Spinal cord (tissue), 10 donors: ENCODE data around the gene HIBCH. TPM values are rescaled to one million over a fixed set of nuclear protein-coding genes. Genes with fewer than 3 reads are reported as not detected.
A peak's percentile ranks its signal among the peaks of the same experiment; 100 is the strongest.

Experiments used
- DNase-seq, 6 donors: peaks; one replicate each; pipeline versions ENCODE4 v3.0.0 to v3.0.0-alpha.2; 2013 to 2015; ENCODE audit warnings: low spot score in 6 of 6, low read depth in 4 of 6
- H3K27ac ChIP-seq: one replicate; pipeline ENCODE4 v1.5.1; 2013; ENCODE audit warnings: low read depth, low read length, control low read depth
- H3K27me3 ChIP-seq: one replicate; pipeline ENCODE4 v1.6.1; 2013; ENCODE audit warnings: low read length; ENCODE audit not compliant: control insufficient read depth, insufficient read depth
- H3K36me3 ChIP-seq: one replicate; pipeline ENCODE4 v1.6.1; 2013; ENCODE audit warnings: low read length; ENCODE audit not compliant: control insufficient read depth, insufficient read depth
- H3K4me1 ChIP-seq: one replicate; pipeline ENCODE4 v1.6.1; 2013; ENCODE audit warnings: low read length; ENCODE audit not compliant: control insufficient read depth, insufficient read depth
- H3K4me3 ChIP-seq: one replicate; pipeline ENCODE4 v1.5.1; 2013; ENCODE audit warnings: low read depth, low read length, control low read depth
- H3K9me3 ChIP-seq: one replicate; pipeline ENCODE4 v1.6.1; 2013; ENCODE audit warnings: low read length; ENCODE audit not compliant: control insufficient read depth, insufficient read depth
- WGBS: methylation state at CpG from one replicate; pipeline ENCODE4 v1.1.5; 2013; ENCODE audit warnings: missing lambda C conversion rate; ENCODE audit not compliant: insufficient coverage; 5-methylcytosine and 5-hydroxymethylcytosine counted together
- polyA plus RNA-seq, 2 donors: library from polyadenylated mRNA; unstranded; fragments of 120-200 nt; gene quantifications; one replicate each; pipeline ENCODE4 v1.2.1, GENCODE V29; 2013; ENCODE audit not compliant: insufficient read length in 2 of 2
- total RNA-seq, 2 donors: library from RNA; depleted of rRNA in 1 of 2; stranded (reverse); fragments of 120-200 nt in 1 of 2; fragments of >200 nt in 1 of 2; gene quantifications; one replicate each; pipeline versions ENCODE4 v1.2.3 to v1.2.4, GENCODE V29; 2013 to 2014
- donor health status: healthy.

The HIBCH gene
- total and polyA plus RNA-seq, 4 donors = 39.5 to 56.0 (median 48.8) TPM

DNA sequence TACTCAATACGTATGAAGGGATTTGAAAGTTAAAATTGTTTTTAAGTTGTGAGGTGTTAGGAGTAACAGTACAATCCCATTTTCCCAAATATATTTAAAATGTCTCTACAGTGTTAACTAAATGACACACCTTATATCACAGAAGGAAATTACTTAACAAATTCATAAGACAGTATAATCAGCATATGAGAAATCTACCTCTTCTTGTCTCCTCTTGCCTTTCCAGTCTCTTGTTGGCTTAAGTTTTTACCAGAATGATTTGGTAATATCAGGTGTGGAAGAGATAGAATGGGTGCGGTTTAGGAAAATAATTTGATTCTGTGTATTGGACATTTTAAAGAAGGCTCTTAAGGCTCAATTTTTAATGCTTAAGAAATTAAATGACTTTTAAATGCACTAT is 14.3 kb upstream of the HIBCH start:
- no peak for DNase-seq
- no peaks in the 10 kb centered on the region for H3K9me3 ChIP-seq
- no CpG with 5 or more reads among the region's 2 CpGs for WGBS
- no peaks in the 10 kb centered on the region for H3K4me1 ChIP-seq
- H3K27ac ChIP-seq = no peak overlapping the region
- no peaks in the 10 kb centered on the region for H3K36me3 ChIP-seq
- H3K4me3 ChIP-seq = no peak overlapping the region
- no peaks in the 10 kb centered on the region for H3K27me3 ChIP-seq

DNA sequence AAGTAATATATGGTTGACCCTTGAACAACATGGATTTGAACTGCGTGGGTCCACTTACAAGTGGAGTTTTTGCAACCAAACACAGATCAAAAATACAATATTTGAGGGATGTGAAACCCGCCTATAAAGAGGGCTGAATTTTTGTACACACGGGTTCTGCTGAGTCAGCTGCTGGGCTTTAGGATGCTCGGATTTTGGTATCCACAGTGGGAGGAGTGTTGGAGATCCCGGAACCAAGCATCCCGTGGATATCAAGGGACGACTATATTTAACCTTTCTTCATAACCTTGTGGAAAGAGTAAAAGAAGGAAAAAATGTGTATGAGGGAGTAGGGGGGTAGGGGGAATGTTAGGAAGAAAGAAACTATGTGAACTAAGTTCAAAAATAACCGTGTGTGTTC is 13.8 kb upstream of the HIBCH start:
- DNase-seq = no peak
- no peak overlapping the region for H3K27ac ChIP-seq
- WGBS = no CpG with 5 or more reads among the region's 8 CpGs

DNA sequence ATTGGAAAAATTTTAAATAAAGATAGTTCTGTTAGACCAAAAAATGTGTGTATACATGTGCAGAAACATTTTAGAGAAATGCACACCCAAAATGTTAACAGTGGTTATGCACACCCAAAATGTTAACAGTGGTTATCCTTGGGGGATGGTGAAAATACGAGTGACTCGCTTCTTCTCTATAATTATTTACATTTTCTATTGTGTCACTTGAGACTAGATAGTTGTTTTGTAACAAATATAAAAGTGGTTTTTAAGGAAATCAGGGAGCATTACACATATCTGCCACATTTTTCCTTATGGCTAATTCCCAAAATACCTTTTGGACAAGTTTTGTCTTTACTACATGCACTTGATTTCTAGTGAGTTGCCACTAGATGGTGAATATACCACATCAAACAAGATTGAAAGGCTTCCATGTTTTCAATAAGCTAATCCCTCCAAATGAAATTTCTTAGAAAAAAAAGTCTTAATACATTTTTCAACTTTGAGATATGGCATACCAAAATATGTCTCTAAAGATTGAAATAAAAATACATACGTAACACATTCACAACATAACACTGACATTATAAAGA is 9.0 kb upstream of the HIBCH start:
- peak in 2 of 6 donors; percentile 21 to 27 for DNase-seq
- Histone ChIP-seq H3K4me3 (no peak overlapping the region), H3K4me1 (no peaks in the 10 kb centered on the region), H3K27ac (no peak overlapping the region), H3K27me3 (no peaks in the 10 kb centered on the region), H3K36me3 (no peaks in the 10 kb centered on the region), H3K9me3 (no peaks in the 10 kb centered on the region)
- no CpG with 5 or more reads among the region's 3 CpGs for WGBS

More for the DNA sequence above, 13.8 kb upstream of the HIBCH start:
- Histone ChIP-seq H3K36me3 (no peaks in the 10 kb centered on the region), H3K27me3 (no peaks in the 10 kb centered on the region), H3K4me1 (no peaks in the 10 kb centered on the region), H3K4me3 (no peak overlapping the region), H3K9me3 (no peaks in the 10 kb centered on the region)

DNA sequence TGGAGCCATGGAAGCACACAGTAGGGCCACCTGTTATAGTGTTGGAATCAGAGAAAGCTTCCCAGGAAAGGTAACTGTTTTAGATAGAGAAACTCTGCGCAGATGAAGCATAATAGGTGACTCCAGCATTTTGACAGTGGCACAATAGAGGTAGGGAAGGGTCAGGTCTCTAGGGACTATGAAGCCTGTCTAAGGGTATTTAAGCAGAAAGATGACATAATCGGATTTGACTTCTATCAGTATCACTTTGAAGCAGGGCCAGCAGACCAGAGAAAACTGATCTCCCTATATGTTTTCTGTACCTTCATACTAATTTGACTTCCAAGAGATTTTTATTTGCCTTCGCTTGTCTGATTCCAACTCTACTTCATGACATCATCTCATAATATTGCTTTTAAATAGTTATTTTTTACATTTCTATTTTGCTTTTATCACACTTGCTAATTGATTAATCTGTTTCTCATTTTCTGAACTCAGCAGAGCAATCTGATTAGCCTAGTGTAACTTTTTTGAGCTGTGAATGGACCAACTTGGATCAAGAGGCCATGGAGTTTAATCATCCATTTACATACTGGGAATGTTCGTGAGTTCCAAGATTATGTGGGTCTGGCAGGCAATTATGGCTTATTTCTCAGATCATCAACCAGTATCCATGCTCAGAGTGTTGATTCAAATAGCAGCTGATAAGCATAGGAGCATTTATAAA is 8.4 kb upstream of the HIBCH start:
- no peaks in the 10 kb centered on the region for H3K9me3 ChIP-seq
- H3K27me3 ChIP-seq = no peaks in the 10 kb centered on the region
- no peaks in the 10 kb centered on the region for H3K36me3 ChIP-seq
- no peaks in the 10 kb centered on the region for H3K4me1 ChIP-seq
- WGBS = 100% methylated on average over 2 of the region's 4 CpGs
- H3K27ac ChIP-seq = no peak overlapping the region
- no peak for DNase-seq
- no peak overlapping the region for H3K4me3 ChIP-seq

DNA sequence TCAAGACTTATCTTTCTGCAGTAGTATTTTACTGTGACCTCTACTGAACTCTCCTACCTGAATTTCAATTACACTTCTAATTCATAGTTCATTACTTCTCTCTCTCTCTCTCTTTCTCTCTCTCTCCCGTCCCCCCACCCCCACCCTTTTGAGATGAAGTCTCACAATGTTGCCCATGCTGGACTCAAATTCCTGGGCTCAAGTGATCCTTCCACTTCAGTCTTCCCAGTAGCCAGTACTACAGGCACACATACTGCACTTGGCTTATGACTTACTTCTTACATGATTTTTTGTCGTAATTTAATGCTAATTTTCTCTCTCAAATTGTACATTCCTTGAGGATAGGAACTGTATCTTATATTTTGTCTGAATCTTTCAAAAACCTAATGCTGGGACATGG is 6.0 kb upstream of the HIBCH start:
- 86% methylated on average over 1 of the region's 2 CpGs for WGBS
- H3K27me3 ChIP-seq = no peaks in the 10 kb centered on the region
- no peak overlapping the region for H3K4me3 ChIP-seq
- DNase-seq = no peak
- no peaks in the 10 kb centered on the region for H3K36me3 ChIP-seq
- no peak overlapping the region for H3K27ac ChIP-seq
- H3K4me1 ChIP-seq = no peaks in the 10 kb centered on the region
- H3K9me3 ChIP-seq = no peaks in the 10 kb centered on the region

DNA sequence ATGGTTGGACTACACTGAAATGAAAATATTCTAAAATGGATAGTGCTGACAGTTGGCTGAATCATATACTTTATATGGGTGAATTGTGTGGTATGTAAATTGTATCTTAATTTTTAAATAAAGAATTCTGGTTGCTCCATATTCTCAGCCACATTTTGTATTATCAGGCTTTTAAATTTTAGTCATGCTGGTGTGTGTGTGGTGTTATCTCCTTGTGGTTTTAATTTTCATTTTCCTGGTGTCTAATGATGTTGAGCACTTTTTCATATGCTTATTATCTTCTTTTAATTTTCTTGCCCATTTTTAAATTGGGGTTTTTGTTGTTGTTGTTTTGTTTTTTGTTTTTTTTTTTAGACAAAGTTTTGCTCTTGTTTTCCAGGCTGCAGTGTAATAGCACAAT is 3.8 kb upstream of the HIBCH start:
- Histone ChIP-seq H3K36me3 (no peaks in the 10 kb centered on the region), H3K4me1 (peaks cover under 1% of the 10 kb centered on the region), H3K27me3 (no peaks in the 10 kb centered on the region), H3K27ac (no peak overlapping the region), H3K4me3 (no peak overlapping the region), H3K9me3 (no peaks in the 10 kb centered on the region)
- no peak for DNase-seq

DNA sequence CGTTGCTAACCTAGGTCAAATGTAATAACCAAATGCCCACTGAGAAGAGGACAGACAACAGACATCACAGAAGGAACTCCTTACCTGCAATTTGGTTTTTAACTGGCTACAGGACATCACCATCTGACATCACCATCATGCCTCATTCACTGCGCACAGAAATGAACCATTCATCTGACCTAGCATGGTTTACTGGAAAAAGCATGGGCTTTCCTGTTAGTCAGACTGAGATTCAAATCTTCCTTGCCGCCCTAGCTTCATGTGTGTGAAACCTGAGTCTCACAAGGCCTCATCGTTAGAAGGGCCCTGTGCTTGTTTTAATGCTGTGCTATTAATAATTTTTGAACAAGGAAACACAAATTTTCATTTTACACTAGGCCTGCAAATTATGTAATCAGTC is 1.1 kb upstream of the HIBCH start:
- Histone ChIP-seq H3K4me1 (peaks cover 9% of the 10 kb centered on the region), H3K36me3 (no peaks in the 10 kb centered on the region), H3K4me3 (no peak overlapping the region), H3K9me3 (no peaks in the 10 kb centered on the region), H3K27ac (no peak overlapping the region), H3K27me3 (no peaks in the 10 kb centered on the region)
- no peak for DNase-seq
- WGBS = 90% methylated on average over 2 of the region's 4 CpGs

DNA sequence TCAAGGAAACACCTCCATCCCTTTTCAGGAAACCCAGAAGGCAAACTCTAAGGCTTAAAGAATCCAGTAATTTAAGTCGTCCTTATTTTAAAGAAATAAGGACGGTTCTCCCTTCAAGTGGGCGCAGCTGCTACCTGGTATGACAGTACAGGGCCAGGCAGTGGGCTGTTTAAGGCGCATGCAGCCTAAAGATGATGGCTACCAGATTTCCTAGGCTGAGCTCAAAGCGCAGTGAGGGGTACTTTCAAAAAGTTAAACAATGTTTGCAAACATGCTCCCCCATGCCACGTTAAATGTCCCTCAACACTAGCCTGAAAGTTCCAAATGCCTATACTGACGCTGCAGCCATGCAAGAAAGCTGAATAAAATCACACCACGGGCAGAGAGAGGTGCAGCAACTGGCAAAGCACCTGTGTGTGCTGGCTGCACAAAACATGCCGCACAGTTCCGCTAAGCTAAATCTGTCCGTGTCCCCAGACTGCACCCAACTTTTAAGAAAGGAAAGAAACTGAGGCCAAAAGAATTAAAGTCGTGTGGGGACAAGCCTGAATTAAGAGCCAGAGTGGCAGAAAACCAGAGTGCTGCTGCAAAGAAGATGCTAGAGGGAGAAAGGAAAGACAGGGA is 583 bp downstream of the HIBCH start:
- Histone ChIP-seq H3K9me3 (no peaks in the 10 kb centered on the region), H3K27me3 (no peaks in the 10 kb centered on the region), H3K27ac (peak overlapping the region; percentile 95), H3K4me1 (peaks cover 9% of the 10 kb centered on the region), H3K4me3 (peak overlapping the region; percentile 84), H3K36me3 (no peaks in the 10 kb centered on the region)
- 2% methylated on average over 11 of the region's 12 CpGs for WGBS
- DNase-seq = peak in 3 of 6 donors; percentile 20 to 38 (median 24)

DNA sequence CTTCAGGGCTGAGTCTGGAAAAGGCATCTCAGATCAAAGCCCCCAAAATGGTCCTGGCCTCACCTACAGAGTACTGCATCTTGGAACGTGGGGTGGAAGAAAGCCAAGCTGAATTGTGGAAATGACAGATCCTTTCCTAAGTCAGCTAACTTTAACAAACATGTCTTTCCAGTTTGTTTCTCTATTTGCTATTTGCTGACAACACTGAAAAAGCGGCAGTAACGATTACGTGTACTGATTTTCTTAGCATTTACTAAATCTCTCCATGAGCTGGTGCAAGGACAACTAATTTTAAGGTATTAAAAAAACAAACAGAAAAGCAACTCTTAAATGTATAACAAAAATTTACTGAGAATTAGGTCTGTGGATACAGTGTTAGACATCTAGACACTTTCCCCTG is 1.1 kb downstream of the HIBCH start:
- Histone ChIP-seq H3K9me3 (no peaks in the 10 kb centered on the region), H3K27me3 (no peaks in the 10 kb centered on the region), H3K36me3 (no peaks in the 10 kb centered on the region), H3K4me1 (peaks cover 9% of the 10 kb centered on the region), H3K4me3 (peak overlapping the region; percentile 84), H3K27ac (peak overlapping the region; percentile 95)
- DNase-seq = no peak
- WGBS = no CpG with 5 or more reads among the region's 4 CpGs

DNA sequence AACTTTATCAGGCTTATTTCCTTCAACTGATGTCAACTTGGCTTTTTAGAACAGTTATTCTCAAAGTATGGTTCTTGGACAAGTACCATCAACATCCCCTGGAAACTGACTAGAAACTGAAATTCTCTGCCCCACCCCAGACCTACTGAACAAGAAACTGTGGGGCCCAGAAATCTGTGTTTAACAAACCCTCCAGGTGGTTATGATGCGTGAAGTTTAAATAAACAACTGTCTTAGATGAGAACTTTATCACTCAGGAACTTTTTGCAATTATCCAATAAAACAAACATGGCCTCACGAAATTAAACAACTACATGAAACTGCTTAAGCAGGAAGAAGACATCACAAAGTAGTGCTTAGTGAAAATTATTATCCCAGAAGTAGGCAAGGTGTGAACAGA is 4.4 kb downstream of the HIBCH start:
- no peak overlapping the region for H3K27ac ChIP-seq
- H3K4me1 ChIP-seq = peaks cover 9% of the 10 kb centered on the region
- no peaks in the 10 kb centered on the region for H3K36me3 ChIP-seq
- DNase-seq = no peak
- WGBS = no CpG with 5 or more reads among the region's 2 CpGs
- no peaks in the 10 kb centered on the region for H3K27me3 ChIP-seq
- no peak overlapping the region for H3K4me3 ChIP-seq
- no peaks in the 10 kb centered on the region for H3K9me3 ChIP-seq
